GM21737 (cell line): ENCODE results near the gene TMEM43.
A peak's percentile ranks its signal among the peaks of the same experiment; 100 is the strongest.
"Not testable (repeated sequence)": the region's sequence is repeated elsewhere in the genome, so short reads cannot be mapped to it uniquely, and the experiment has no call there.

Experiments used
- ATAC-seq: cut with Tn5 transposase; IDR thresholded peaks from one replicate; pipeline ENCODE4 v1.9.1; 2021; ENCODE audit warnings: mild to moderate bottlenecking, moderate library complexity; ENCODE audit not compliant: unreplicated experiment

TMEM43 gene

DNA sequence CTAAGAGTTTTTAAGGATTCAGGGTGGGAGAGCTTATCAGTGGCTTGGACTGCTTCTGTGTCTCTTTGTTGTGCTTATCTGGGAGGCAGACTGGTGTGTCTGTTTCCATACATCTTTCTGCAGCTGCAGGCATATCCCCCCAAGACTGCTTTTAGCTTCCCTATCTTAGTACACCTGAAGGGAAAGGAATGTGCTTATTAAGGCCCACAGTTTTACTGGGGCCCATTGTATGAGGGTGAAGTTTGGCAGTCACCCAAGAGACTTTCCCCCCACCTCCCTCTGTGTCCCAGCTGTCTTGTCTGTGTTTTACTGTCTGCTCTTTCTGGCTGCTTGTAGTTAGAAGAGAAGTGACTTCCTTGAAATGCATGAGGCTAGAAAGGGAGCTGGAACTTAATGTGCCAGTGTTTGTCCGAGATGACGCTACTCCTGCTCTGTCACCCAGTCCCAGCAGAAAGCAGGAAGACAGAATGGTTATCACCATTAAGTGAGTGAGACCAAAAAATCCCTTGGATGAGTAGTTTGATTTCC, 3.9 kb upstream of the TMEM43 start:
- not testable (repeated sequence) for ATAC-seq

DNA sequence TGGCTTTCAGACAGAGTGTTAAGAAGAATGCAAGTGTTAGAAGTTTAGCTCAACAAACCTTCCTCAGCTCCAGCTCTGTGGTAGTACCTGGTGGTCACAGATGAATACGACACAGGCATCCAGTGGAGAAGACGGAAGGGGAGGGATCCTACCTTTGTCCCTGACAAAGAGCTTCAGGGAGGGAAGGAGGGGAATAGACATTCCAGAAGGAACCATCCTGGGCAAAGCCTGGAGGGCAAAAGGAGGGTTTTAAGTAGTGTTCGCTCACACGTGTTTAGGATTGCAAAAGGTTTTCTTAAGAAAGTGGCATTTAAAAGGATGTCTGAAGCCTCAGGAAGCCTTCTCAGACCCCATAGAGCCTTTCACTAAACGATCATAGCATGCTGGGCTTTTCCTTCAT, 3.0 kb upstream of the TMEM43 start:
- ATAC-seq = no peak

DNA sequence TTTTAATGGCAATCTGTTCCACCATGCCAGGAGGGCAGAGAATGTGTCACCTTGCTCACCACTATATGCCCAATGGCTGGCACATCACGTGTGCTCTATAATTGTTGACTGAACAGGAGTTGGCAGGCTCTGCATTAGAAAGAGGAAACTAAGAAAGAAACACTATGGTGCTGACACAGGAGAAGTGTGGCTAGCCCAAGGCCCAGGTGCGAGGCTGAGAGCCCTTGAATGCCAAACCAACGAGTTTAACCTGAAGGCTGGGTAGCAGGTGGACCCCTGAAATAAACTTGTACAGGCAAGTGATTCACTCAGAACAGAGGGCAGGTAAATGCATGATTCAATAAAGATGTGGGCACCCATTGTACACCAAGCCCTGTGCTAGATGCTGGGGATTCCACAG, 2.6 kb upstream of the TMEM43 start:
- no peak for ATAC-seq

DNA sequence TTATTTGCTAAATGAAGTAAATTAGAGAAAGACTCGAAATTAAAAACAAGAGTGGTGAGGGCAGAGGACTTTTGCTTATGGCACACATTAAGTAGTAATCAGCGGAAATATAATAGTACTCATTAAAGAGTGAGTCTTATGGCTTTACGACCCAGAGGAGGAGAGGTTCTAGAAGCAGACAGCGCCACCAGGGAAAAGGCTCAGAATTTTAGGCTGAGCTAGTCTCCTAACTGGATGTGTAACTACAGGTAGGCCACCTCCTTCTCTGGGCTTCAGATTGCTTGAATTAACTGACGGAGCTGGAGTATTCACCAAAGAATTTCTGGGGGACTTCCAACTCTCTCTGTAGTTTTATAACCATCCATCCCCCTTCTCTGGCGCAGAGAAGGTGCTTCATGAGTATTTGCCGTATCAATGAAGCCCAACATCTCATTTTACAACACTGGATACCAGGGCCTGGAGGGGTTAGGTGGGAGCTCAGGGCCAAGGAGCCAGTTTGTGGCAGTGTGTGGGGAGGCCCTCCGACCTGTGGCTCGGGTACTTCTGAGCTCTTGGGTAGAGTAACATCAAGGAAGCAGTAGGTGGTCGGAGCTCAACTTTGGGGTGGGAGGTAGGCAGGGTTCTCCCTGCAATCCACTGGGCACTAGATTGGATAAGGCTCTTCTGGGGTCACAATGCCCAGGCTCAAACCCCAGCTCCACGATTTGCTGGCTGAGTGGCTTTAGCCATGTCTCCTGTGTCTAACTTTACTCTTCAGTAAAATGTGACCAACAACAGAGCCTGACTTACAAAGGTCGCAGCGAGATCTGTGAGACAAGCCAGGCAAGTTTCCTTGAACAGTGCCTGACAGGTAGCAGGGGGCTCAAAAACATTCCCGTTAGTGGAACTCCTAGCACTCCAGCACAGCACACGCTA, 1.3 kb upstream of the TMEM43 start:
- no peak for ATAC-seq

DNA sequence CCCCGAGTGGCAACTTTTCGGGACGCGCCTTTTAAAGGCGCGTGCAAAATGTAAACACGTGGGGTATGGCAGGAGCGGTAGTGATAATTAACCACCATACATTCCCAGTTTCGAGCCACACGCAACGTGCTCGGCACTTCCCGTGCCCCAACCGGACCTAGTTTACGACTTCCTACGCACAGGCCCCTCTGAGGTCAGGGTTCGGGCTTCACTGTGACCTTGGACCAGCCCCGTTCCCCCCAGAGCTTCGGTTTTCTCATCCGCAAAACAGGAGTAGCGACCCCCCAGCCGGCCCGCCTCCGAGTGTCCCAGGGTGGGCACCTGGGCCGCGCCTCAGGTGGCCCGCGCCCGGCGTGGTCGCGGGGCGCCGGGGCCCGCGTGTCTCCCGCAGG, 633 bp upstream of the TMEM43 start:
- peak; percentile 38 for ATAC-seq

DNA sequence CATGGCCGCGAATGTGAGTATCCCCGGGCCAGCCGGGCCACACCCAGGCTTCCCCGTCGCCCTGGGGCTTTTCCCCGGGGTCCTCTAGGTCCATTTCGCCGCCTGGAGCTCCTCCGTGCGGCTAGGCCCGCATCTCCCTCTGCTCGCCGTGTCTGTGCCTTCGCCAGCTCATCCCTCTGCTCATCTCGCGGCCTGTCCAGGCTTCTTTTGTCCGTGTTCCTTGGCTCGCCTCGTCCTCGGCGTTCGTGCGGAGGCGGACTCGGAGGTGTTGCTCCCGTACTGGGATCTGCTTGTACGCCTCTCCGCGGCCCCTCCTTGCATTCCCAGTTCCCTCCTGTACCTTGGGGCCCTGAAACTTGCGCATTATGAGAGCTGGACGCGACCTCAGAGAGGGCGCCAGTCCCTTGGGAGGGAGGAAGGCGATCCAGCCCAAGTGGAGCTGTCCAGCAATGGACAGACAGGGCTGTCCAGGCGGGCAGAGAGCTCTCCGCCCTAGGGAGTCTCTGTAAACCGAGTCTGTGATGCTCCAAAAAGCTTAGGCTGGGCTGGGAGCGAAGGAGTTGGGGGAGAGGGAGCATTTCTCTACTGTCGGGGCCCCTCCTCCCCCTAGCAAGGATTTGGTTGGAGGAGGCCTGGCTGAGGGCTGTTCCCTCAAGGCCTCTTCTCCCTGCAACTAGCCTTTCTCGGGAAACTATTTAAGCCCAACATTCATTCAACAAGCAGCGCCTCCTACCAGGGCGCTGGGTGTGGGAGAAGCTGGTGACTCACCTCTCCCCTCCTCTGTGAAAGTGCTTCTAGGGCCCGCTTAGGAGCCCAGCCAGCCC, 553 bp downstream of the TMEM43 start:
- ATAC-seq = peak; percentile 21

DNA sequence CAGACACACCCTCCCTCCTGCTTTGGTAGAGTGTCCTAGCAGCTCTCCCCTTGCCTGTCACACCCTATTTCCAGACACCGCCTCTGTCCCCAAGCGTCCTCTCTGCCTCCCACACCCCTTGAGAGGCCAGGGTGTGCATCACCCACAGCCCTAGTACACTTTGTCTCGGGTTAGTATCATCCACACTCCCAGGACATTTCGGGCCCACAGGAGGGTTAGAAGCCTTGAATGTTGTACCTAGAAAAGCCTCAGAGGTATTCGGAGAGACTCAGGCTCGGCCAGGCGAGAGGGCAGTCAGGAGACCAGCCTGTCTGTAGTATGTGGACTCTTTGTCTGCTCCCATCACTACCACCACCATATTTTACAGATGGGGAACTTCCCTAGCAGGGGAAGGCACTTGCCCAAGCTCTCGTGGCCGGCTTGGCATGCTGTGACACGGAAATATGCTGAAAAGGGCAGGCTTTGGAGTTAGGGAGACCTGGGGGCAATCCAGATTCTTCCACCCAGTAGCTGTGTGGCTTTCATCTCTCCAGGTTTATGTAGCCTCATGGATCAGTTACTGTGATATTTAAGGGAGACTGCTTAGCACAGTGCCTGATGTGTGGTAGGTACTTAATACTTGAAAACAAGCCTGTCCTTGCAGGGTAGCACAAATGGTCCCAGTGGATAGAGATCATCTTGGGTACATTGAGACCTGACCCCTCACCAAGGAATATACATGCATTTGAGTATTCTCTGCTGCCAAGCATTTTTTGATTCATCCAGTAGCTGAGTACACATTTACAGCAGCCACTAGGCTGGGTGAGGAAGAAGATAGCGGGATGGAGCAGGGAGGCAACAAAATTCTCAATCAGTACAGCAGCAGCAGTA, 1.4 kb downstream of the TMEM43 start:
- ATAC-seq = no peak

DNA sequence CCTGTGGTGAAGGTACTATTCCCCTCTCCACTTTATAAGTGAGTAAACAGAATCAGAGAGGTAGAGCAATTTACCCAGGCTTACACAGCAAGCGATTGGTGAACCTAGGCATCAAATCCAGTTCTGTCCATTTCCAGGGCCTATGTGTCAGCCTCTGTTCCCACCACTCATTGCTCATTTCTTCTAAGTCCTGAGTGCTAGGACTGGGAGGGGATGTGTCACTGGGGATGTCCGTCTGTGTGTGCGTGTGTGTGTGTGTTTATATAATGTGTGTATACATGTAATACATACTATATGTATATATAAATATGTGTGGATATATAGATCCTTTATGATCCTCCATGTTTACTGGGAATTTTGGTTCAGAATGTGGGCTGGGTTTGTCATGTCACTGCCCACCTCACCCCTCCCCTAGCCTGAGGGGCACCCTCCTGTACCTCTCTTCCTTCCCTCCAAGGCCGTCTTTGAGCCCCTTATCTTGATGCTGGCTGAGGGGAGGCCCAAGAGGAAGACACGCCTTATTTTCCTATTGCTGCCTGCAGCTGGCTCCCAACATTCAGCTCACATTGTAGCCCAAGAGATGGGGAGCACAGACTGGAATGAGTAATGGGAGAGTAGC, 2.1 kb downstream of the TMEM43 start:
- ATAC-seq = no peak

DNA sequence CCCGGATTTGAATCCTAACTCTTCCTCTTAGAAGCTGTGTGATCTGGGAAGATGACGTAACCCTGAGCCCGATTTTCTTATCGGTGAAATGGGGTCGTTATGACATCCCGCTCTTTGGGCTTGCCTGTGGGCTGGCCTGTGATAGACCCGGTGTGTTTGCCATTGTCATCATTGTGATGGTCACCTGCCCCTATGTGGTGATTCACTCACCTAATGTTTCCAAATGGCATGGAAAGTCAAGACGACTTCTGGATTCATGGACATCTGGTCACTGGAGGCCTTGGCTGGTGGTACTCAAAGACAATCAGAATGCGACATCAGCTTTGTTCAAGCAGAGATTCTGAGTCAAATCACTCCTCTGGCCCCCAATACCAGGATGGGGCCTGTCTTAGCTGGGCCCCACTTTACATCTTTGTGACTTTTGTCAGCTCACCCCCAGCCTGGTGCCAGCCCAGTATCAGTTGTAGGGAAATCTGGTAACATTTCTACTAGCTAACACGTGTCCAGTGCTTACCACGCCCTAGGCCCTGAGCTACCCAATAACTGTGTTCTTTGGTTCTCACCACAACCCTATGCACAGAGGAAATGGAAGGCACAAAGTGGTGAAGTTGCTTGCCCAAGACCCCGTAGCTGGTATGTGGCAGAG, 2.8 kb downstream of the TMEM43 start:
- ATAC-seq = no peak

DNA sequence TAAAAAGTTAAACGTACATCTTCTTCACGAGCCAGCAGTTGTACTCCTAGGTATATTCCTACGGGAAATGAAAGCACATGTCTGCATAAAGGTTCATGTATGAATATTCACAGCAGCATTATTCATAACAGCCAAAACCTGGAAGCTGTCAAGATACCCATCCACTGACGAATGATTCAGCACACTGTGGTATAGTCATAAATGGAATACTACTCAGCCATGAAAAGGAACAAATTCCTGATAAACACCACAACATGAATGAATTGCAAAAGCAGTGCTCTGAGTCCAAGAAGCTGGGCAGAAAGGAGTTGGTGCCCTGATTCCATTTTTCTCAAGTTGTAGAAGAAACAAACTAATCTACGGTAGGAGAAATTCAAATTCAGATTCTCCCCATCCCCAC, 3.9 kb downstream of the TMEM43 start:
- no peak for ATAC-seq

DNA sequence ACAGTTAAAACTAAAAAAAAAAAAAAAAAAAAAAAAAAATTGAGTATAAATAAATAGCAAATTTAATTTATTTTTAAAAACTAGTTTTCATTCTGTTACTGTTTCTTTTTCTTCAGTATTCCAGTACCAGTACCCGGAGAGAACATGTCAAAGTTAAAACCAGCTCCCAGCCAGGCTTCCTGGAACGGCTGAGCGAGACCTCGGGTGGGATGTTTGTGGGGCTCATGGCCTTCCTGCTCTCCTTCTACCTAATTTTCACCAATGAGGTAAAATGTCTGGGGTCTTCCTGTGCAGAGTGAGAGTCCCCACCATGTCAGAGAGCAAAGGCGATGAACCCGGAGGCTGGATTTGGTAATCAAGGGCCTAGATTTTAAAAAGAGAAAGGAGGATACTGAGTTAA, 4.4 kb downstream of the TMEM43 start:
- ATAC-seq = no peak

DNA sequence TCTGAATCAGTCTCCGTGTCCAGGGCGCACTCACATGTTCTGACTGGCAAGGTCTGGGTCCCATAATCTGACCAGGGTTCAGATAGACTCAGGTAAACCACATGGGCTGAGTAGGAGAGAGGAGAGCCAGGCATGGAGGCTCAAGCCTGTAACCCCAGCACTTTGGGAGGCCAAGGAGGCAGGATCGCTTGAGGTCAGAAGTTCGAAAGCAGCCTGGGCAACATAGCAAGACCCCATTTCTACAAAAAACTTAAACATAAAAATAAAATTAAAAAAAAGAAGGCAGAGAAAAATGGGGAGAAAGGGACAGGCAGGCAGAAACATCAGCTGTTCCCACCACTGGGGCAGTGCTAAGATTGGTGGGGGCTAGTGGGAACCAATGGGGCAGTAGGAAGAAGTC, 5.4 kb downstream of the TMEM43 start:
- no peak for ATAC-seq

DNA sequence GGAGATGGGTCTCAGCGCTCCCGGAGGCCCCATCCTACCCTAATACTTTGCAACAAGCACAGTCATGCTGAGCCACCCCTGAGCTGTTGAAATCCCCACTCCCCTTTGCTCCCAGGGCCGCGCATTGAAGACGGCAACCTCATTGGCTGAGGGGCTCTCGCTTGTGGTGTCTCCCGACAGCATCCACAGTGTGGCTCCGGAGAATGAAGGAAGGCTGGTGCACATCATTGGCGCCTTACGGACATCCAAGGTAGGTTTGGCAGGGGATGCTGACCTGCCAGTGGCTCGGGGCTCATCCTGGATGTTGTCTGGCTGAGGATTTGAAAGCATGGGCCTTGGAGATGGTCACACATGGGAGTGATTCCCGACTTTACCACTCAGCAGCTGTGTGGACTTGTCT, 5.9 kb downstream of the TMEM43 start:
- no peak for ATAC-seq

DNA sequence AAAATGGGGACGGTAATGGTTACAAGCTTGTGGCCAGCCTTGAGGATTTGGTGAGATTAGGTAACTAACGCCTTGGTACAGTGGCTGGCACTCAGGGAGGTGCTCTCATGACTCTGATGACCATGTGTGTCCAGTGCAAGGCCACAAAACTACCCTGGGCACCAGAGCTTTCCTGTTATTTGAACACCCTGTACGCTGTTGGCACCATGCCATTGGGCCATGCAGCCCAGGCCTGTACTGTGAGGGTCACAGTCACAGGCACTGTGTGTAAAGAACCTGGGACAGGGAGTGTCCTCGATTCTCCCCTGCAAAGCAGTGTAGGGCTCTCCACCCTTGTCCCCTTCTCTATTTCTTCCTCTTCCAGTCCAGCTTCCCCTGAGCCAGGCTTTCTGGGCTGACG, 6.3 kb downstream of the TMEM43 start:
- no peak for ATAC-seq

DNA sequence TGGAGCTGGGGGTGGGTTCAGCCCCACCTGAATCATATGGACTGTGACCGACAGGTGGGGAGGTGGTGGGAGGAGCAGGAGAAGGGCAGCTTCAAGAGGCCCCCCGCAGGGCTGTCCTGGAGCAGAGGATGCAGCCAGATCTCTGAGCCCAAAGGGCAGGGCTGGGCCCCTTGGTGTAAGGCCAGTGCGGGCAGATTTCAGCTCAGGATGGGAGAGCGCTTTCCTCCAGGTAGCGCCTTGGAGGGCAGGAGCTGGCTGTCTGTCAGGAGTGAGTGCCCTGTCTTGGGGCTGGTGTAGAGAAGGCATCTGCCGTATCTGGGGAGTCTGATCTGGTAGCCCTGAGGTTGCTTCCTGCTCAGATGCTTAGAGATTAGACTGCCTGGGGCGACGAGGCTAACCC, 7.3 kb downstream of the TMEM43 start:
- ATAC-seq = no peak

DNA sequence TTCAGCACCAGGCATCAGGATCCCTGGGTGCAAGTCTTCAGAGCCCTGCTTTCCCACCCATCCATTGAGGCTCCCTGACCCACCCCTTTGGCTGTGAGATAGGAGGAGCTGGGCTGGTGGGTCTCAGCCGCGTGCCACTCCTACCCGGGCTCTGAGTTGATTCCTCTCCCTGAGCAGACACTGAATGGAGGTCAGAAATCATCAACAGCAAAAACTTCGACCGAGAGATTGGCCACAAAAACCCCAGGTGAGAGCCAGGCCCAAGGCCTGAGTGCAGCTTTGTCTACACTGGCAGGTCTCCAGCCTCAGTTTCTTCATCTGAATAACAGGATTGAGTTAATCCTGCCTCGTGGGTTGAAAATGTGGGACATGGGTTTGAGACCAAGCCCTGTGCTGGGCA, 7.8 kb downstream of the TMEM43 start:
- ATAC-seq = no peak

DNA sequence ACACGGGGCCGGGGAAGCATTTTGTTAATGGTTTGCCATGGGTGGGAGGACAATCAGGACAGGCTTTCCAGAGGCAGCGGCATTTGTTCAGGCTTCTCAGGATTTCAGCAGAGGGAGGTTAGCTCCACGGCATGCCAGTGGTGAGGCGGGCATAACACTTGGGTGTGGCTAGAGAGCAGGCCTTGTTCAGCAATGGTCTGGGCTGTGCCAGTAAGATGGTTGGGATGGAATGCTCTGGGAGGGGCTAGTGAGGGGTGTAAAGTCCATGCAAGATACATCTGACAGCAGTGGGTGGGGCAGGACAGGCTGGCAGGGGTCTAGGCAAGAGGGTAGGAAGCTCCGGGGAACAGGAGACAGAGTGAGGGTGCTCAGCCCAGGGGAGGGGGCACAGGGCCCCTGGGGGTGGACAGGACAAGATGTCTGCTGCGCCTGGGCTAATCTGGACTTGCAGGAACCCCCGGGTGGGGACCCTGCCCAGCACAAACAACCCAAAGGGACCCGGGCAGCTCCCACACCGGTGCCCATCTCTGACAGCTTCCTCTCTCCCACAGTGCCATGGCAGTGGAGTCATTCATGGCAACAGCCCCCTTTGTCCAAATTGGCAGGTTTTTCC, 8.4 kb downstream of the TMEM43 start:
- no peak for ATAC-seq

DNA sequence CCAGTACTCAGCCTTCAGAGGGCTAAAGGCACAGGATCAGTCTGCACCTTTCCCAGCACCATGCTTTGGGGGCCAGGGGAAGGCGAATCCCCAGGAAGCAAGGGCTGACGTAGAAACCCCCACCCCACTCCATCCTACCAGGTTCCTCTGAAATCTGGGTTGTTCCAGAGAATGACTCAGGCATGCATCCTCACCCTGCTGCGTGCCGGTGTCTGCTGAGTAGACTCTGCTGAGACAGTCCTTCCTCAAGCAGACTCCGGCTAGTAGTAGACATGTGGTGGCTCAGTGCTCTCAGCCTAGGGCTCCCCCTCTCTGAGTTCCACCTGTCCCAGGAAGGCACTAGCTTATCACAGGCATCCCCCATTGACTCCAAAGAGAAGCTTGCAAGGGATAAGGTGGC, 9.0 kb downstream of the TMEM43 start:
- ATAC-seq = no peak

DNA sequence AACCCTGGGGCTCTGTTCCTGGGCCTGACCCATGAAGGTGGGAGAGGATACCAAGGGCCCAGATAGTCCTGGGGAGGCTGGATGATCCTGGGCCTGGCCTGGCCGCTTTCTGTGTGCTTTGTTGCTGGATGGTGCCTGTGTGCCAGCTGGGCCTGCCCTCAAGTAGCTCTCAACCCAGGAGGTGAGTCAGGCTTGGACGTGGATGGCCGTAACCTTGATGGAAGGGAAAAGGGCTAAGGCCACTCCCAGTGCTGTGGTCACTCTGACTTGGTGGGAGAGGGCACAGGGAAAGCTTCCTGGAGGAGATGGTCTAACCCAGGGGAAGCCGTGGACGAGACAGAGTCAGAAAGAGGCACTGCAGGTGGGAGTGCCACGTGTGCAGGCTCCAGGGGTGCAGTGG, 9.4 kb downstream of the TMEM43 start:
- no peak for ATAC-seq

DNA sequence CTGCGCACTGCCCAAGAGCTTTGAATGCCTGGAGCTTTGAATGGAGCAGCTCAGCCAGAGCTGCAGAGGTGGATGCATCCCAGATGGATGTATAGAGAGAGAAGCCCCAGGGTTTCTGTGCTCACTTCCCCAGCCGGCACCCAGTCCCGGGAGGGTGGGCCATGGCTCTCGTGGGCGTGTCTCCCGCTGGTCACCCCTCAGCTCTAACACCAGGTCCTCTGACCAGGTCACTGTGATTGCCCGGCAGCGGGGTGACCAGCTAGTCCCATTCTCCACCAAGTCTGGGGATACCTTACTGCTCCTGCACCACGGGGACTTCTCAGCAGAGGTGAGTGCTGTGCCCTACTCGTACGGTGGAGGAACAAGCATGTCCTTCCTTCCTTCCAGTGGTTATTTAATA, 10.7 kb downstream of the TMEM43 start:
- ATAC-seq = no peak
